IMR-90 (cell line): Measurements from ENCODE around the gene CLEC16A. TPM values are rescaled to one million over a fixed set of nuclear protein-coding genes. Genes with fewer than 3 reads are reported as not detected.

ENCODE experiments used
- ATAC-seq: fragments of 200-7000 bp; cut with Tn5 transposase; 2 replicates; pipeline ENCODE4 v1.9.1; 2020; ENCODE audit warnings: low read depth, mild to moderate bottlenecking, moderate library complexity
- BruUV-seq: library from RNA; stranded (reverse); fragments of 400-500 nt; replicated peaks from 2 replicates; lab custom pipeline; 2021; lab: Mats Ljungman, UMichigan
- CTCF ChIA-PET: fragments of 300-600 bp; formaldehyde crosslinking; extraction: SDS; loops from one replicate; lab custom pipeline; 2021; ENCODE audit warnings: antibody characterized with exemption; lab: Yijun Ruan, JAX
- POLR2A ChIA-PET: fragments of 300-600 bp; sonication (Branson Sonifier 250); formaldehyde crosslinking; loops from one replicate; lab custom pipeline; 2022; ENCODE audit warnings: antibody characterized with exemption; ENCODE audit not compliant: unreplicated experiment; lab: Charles Lee
- DNase-seq: peaks from one replicate; pipeline ENCODE4 v3.0.0; 2013
- H2AFZ ChIP-seq: replicated peaks from 2 replicates; pipeline ENCODE3; 2013; ENCODE audit warnings: low read length, mild to moderate bottlenecking; ENCODE audit not compliant: poor library complexity
- H2AK5ac ChIP-seq: 2 replicates; pipeline ENCODE4 v1.6.1; 2013; ENCODE audit warnings: low read depth, low read length, inconsistent platforms
- H2AK9ac ChIP-seq: replicated peaks from 2 replicates; pipeline ENCODE3; 2013; ENCODE audit warnings: mild to moderate bottlenecking, low read depth, low read length, moderate library complexity; ENCODE audit not compliant: poor library complexity
- H2BK120ac ChIP-seq: 2 replicates; pipeline ENCODE4 v1.6.1; 2013; ENCODE audit warnings: low read depth, low read length, inconsistent platforms
- H2BK15ac ChIP-seq: 3 replicates; pipeline ENCODE4 v1.6.1; 2013; ENCODE audit warnings: low read depth, low read length, inconsistent platforms
- H2BK20ac ChIP-seq: 2 replicates; pipeline ENCODE4 v1.6.1; 2013; ENCODE audit warnings: low read depth, mild to moderate bottlenecking, inconsistent platforms, low read length, moderate library complexity
- H2BK5ac ChIP-seq: 2 replicates; pipeline ENCODE4 v1.6.1; 2013; ENCODE audit warnings: mild to moderate bottlenecking, low read depth, low read length, inconsistent platforms; ENCODE audit not compliant: poor library complexity, severe bottlenecking
- H3K14ac ChIP-seq: replicated peaks from 2 replicates; pipeline ENCODE4 v1.6.1; 2013; ENCODE audit warnings: low read depth, low read length, inconsistent platforms
- H3K18ac ChIP-seq: 2 replicates; pipeline ENCODE4 v1.6.1; 2013; ENCODE audit warnings: low read depth, low read length, control low read depth
- H3K23ac ChIP-seq: 2 replicates; pipeline ENCODE4 v1.6.1; 2013; ENCODE audit warnings: low read depth, low read length, inconsistent platforms
- H3K27ac ChIP-seq: 2 replicates; pipeline ENCODE4 v1.5.1; 2013; ENCODE audit warnings: mild to moderate bottlenecking, control low read depth, low read length; ENCODE audit not compliant: insufficient read depth
- H3K27me3 ChIP-seq: 2 replicates; pipeline ENCODE4 v1.6.1; 2013; ENCODE audit warnings: low read length; ENCODE audit not compliant: control insufficient read depth, insufficient read depth
- H3K36me3 ChIP-seq: 2 replicates; pipeline ENCODE4 v1.6.1; 2013; ENCODE audit warnings: low read length, mixed read lengths; ENCODE audit not compliant: control insufficient read depth, insufficient read depth
- H3K4ac ChIP-seq: 2 replicates; pipeline ENCODE4 v1.6.1; 2013; ENCODE audit warnings: low read depth, low read length, inconsistent platforms
- H3K4me1 ChIP-seq: 2 replicates; pipeline ENCODE4 v1.6.1; 2013; ENCODE audit warnings: low read length, mixed read lengths; ENCODE audit not compliant: control insufficient read depth, insufficient read depth
- H3K4me2 ChIP-seq: 2 replicates; pipeline ENCODE4 v1.6.1; 2013; ENCODE audit warnings: low read depth, mild to moderate bottlenecking, control low read depth, low read length, moderate library complexity
- H3K4me3 ChIP-seq: 2 replicates; pipeline ENCODE4 v1.5.1; 2013; ENCODE audit warnings: low read depth, mild to moderate bottlenecking, control low read depth, low read length, moderate library complexity; ENCODE audit not compliant: insufficient read depth
- H3K56ac ChIP-seq: 2 replicates; pipeline ENCODE4 v1.6.1; 2013; ENCODE audit warnings: low read length, inconsistent platforms; ENCODE audit not compliant: insufficient read depth; ENCODE audit errors: extremely low read depth
- H3K79me1 ChIP-seq, 2 experiments: 2 replicates each; pipeline ENCODE4 v1.6.1; 2013; ENCODE audit warnings: low read length in 2 of 2, inconsistent platforms in 1 of 2, low read depth in 1 of 2
- H3K9ac ChIP-seq: 2 replicates; pipeline ENCODE4 v1.6.1; 2013; ENCODE audit warnings: low read depth, low read length, control low read depth
- H3K9me1 ChIP-seq: 2 replicates; pipeline ENCODE4 v1.6.1; 2013; ENCODE audit warnings: low read length, inconsistent platforms; ENCODE audit not compliant: insufficient read depth
- H3K9me3 ChIP-seq: 2 replicates; pipeline ENCODE4 v1.6.1; 2013; ENCODE audit warnings: low read length; ENCODE audit not compliant: control insufficient read depth, insufficient read depth
- H4K20me1 ChIP-seq: 2 replicates; pipeline ENCODE4 v1.6.1; 2013; ENCODE audit warnings: low read length, inconsistent platforms; ENCODE audit not compliant: insufficient read depth
- H4K5ac ChIP-seq: 2 replicates; pipeline ENCODE4 v1.6.1; 2013; ENCODE audit warnings: mild to moderate bottlenecking, low read depth, low read length, control low read depth
- H4K8ac ChIP-seq, 2 experiments: 2 replicates each; pipeline ENCODE4 v1.6.1; 2013; ENCODE audit warnings: low read depth in 2 of 2, low read length in 2 of 2, control low read depth in 1 of 2, inconsistent platforms in 1 of 2
- H4K91ac ChIP-seq: 2 replicates; pipeline ENCODE4 v1.6.1; 2013; ENCODE audit warnings: low read depth, low read length, inconsistent platforms; ENCODE audit not compliant: insufficient read depth
- CTCF ChIP-seq: conservative IDR thresholded peaks from 2 replicates; pipeline ENCODE4 v1.5.1; 2012; ENCODE audit warnings: mild to moderate bottlenecking, low read depth, low read length, improper control_type of control experiment
- MAZ ChIP-seq: IDR thresholded peaks from 2 replicates; pipeline ENCODE4 v1.6.1; 2012; ENCODE audit warnings: low read depth, mild to moderate bottlenecking, low read length, improper control_type of control experiment, moderate library complexity, borderline replicate concordance
- MXI1 ChIP-seq: IDR thresholded peaks from 2 replicates; pipeline ENCODE4 v1.6.1; 2012; ENCODE audit warnings: low read depth, mild to moderate bottlenecking, low read length, moderate library complexity, borderline replicate concordance
- NFE2L2 ChIP-seq: fragments of 150-350 bp; IDR thresholded peaks from 2 replicates; pipeline ENCODE4 v1.6.1; 2016; ENCODE audit warnings: low read depth, mild to moderate bottlenecking, low read length
- POLR2A ChIP-seq: IDR thresholded peaks from 2 replicates; pipeline ENCODE4 v1.6.1; 2012; ENCODE audit warnings: mild to moderate bottlenecking, low read depth, low read length
- USF2 ChIP-seq: fragments of 150-350 bp; IDR thresholded peaks from 2 replicates; pipeline ENCODE4 v1.6.1; 2017; ENCODE audit warnings: mild to moderate bottlenecking, antibody characterized with exemption, low read length, low read depth
- WGBS, 2 experiments: methylation state at CpG; one replicate each; pipeline versions ENCODE4 v1.1.5 to v1.1.7; 2013; ENCODE audit warnings: missing lambda C conversion rate in 2 of 2; ENCODE audit not compliant: insufficient read length in 1 of 2; ENCODE audit errors: extremely low coverage in 2 of 2; 5-methylcytosine and 5-hydroxymethylcytosine counted together
- dilution Hi-C: fragments of 300-500 bp; cut with HindIII; formaldehyde crosslinking; loops from one replicate; pipeline ENCODE4 v1.14.3; 2018; ENCODE audit warnings: low sequenced_read_pairs; ENCODE audit not compliant: unreplicated experiment
- in situ Hi-C: fragments of 300-500 bp; cut with MboI; formaldehyde crosslinking; loops from 3 replicates; pipeline ENCODE4 v1.14.3; 2019; ENCODE audit warnings: low sequenced_read_pairs, inconsistent platforms, mixed read lengths
- intact Hi-C: fragments of 100-400 bp; cut with micrococcal nuclease; formaldehyde crosslinking; loops from 2 replicates; pipeline ENCODE4 v1.10.0; 2022
- polyA plus RNA-seq, 3 experiments: library from polyadenylated mRNA; depleted of rRNA; stranded (reverse); fragments of >200 nt; gene quantifications; 2 replicates each; pipeline ENCODE4 v1.2.3, GENCODE V29; 2012; ENCODE audit warnings: low replicate concordance in 1 of 3
- total RNA-seq: library from RNA; depleted of rRNA; stranded (reverse); fragments of >200 nt; gene quantifications from 2 replicates; pipeline ENCODE4 v1.2.3, GENCODE V29; 2012
- TF ChIP-seq, protein P1 (sequence below): fragments of 150-350 bp; IDR thresholded peaks from 2 replicates; pipeline ENCODE4 v1.6.1; 2016; ENCODE audit warnings: low read depth, mild to moderate bottlenecking, low read length, moderate library complexity, borderline replicate concordance

The CLEC16A gene
- total and polyA plus RNA-seq, 2 of the 4 experiments (the other 2 are of a cell fraction) = 15.9 to 16.5 TPM

DNA sequence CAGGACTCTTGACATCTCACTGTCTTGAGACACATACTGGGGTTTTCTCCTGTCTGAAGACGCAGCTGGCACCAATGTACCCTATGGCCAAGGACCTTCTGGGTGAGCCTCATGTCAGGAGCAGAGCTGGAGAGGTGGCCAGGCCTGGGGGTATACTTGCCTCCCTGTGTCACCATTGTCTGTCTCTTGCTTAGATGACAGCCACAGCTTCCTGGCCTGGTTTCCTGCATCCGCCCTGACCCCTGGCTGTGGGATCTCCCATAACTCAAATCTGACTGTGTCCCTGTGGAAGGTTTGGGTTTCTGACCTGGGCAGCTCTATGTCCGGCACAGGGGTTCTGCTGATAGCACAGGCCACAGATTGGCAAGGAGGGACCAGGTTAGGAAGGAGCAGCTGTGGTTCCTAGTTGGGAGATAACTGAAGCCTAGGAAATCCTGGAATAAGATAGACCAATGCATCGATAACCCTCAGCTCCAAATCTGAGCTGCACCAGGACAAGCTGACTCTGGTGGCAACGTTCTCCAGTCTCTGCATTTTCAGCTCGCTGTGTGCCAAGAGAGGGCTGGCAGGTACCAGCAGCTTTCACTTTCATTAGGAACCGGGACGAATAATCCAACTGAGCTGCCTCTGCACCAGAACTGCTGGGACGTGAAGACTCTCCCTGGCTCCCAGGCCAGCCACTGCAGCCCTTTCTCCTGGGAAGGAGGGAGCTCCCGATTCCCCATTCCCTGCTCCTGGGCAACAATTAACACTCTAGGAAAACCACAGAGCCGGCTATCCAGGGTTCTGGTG lies 7.1 kb upstream of the CLEC16A start:
- ChIA-PET CTCF (interaction anchor here (0.6 to 1.7 kb wide), 2 partner anchors 19 to 417 kb away, joined by 5 to 8 read pairs; no protein-coding TSS in a partner anchor), POLR2A (no interaction called here)
- Histone ChIP-seq H2AFZ (no peak overlapping the region), H3K79me1 (peaks cover 44 to 88% of the 10 kb centered on the region in 2 experiments), H3K23ac (no peak overlapping the region), H2AK9ac (no peak overlapping the region), H2BK120ac (no peak overlapping the region), H3K9me3 (no peaks in the 10 kb centered on the region), H3K56ac (no peak overlapping the region), H2BK15ac (no peak overlapping the region), H3K4me1 (peaks cover 22% of the 10 kb centered on the region), H3K9ac (no peak overlapping the region), H3K4me3 (no peak overlapping the region), H4K20me1 (peaks cover 89% of the 10 kb centered on the region), H3K4me2 (no peak overlapping the region), H4K5ac (no peak overlapping the region), H3K18ac (no peak overlapping the region), H2AK5ac (no peak overlapping the region), H4K8ac (no peak overlapping the region), H3K14ac (no peak overlapping the region), H3K27me3 (no peaks in the 10 kb centered on the region), H3K4ac (no peak overlapping the region), H2BK20ac (no peak overlapping the region), H3K27ac (no peak overlapping the region), H3K36me3 (peaks cover 23% of the 10 kb centered on the region), H4K91ac (no peak overlapping the region), H3K9me1 (peaks cover 35% of the 10 kb centered on the region), H2BK5ac (no peak overlapping the region)
- dilution Hi-C loops = no loop called here
- BruUV-seq = no TSS peak
- in situ Hi-C loops = loop anchor here (25.0 kb wide), 1 partner anchor 1825 kb away; no protein-coding TSS in a partner anchor
- WGBS, 2 experiments = 92% methylated on average over 4 of the region's 11 CpGs; no CpG with 5 or more reads in 1 of the 2 experiments
- DNase-seq = no peak
- no peak for TF ChIP-seq MXI1
- TF ChIP-seq NFE2L2 = no peak
- no peak for TF ChIP-seq POLR2A
- no peak for TF ChIP-seq USF2
- TF ChIP-seq, protein P1, sequence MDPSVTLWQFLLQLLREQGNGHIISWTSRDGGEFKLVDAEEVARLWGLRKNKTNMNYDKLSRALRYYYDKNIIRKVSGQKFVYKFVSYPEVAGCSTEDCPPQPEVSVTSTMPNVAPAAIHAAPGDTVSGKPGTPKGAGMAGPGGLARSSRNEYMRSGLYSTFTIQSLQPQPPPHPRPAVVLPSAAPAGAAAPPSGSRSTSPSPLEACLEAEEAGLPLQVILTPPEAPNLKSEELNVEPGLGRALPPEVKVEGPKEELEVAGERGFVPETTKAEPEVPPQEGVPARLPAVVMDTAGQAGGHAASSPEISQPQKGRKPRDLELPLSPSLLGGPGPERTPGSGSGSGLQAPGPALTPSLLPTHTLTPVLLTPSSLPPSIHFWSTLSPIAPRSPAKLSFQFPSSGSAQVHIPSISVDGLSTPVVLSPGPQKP = no peak
- TF ChIP-seq MAZ = no peak
- no peak for TF ChIP-seq CTCF
- intact Hi-C loops = no loop called here
- ATAC-seq = no peak
